DOHH2 (cell line): ENCODE results near the gene UFD1.

Experiments used
- H3F3A ChIP-seq: fragments of 200-600 bp; sonication (generic), shearing (Covaris generic); 2 replicates; pipeline ENCODE4 v1.6.0; 2016; ENCODE audit warnings: antibody characterized with exemption, mild to moderate bottlenecking; ENCODE audit not compliant: control insufficient read depth, insufficient read depth
- H3K27ac ChIP-seq: fragments of 200-600 bp; sonication (generic); 2 replicates; pipeline ENCODE4 v1.5.1; 2014; ENCODE audit warnings: low read depth, mild to moderate bottlenecking, low read length, moderate library complexity
- H3K27me3 ChIP-seq: fragments of 200-600 bp; sonication (generic); 2 replicates; pipeline ENCODE4 v1.6.1; 2014; ENCODE audit warnings: mild to moderate bottlenecking, low read length, mixed read lengths; ENCODE audit not compliant: control insufficient read depth
- H3K36me3 ChIP-seq: fragments of 200-600 bp; sonication (generic); 2 replicates; pipeline ENCODE4 v1.6.1; 2014; ENCODE audit warnings: mild to moderate bottlenecking, low read length, moderate library complexity, mixed read lengths; ENCODE audit not compliant: control insufficient read depth
- H3K4me1 ChIP-seq: fragments of 200-600 bp; sonication (generic); 2 replicates; pipeline ENCODE4 v1.6.1; 2014; ENCODE audit warnings: mild to moderate bottlenecking, low read length, mixed read lengths; ENCODE audit not compliant: control insufficient read depth
- H3K4me2 ChIP-seq: fragments of 200-600 bp; sonication (generic); 2 replicates; pipeline ENCODE4 v1.6.0; 2014; ENCODE audit warnings: mild to moderate bottlenecking, low read length, moderate library complexity
- H3K4me3 ChIP-seq: fragments of 200-600 bp; sonication (generic); 2 replicates; pipeline ENCODE4 v1.5.1; 2014; ENCODE audit warnings: mild to moderate bottlenecking, low read length, mixed read lengths
- H3K79me2 ChIP-seq: fragments of 200-600 bp; sonication (generic); 2 replicates; pipeline ENCODE4 v1.6.1; 2014; ENCODE audit warnings: mild to moderate bottlenecking, low read length, mixed read lengths; ENCODE audit not compliant: control insufficient read depth
- H3K9me2 ChIP-seq: fragments of 200-600 bp; sonication (generic); replicated peaks from 2 replicates; pipeline ENCODE4 v1.6.1; 2014; ENCODE audit warnings: mild to moderate bottlenecking, low read length, mixed read lengths; ENCODE audit not compliant: control insufficient read depth
- H3K9me3 ChIP-seq: fragments of 200-600 bp; sonication (generic); 2 replicates; pipeline ENCODE4 v1.6.1; 2014; ENCODE audit warnings: antibody characterized with exemption, low read length, mixed read lengths; ENCODE audit not compliant: control insufficient read depth, insufficient read depth
- H4K20me1 ChIP-seq: fragments of 200-600 bp; sonication (generic); 2 replicates; pipeline ENCODE4 v1.6.0; 2014; ENCODE audit warnings: low read depth, mild to moderate bottlenecking, antibody characterized with exemption, low read length, moderate library complexity; ENCODE audit not compliant: control insufficient read depth, insufficient read depth
- EZH2phosphoT487 ChIP-seq: fragments of 200-600 bp; sonication (generic); IDR thresholded peaks from 2 replicates; pipeline ENCODE4 v1.6.1; 2017; ENCODE audit warnings: borderline replicate concordance, mild to moderate bottlenecking, antibody characterized with exemption, low read length, moderate library complexity, mixed read lengths
- TF ChIP-seq, protein P1 (sequence below): fragments of 200-600 bp; sonication (generic); IDR thresholded peaks from one replicate; pipeline ENCODE4 v1.5.1; 2014; ENCODE audit warnings: antibody characterized with exemption, mild to moderate bottlenecking, low read depth, low read length; ENCODE audit not compliant: poor library complexity, severe bottlenecking

The UFD1 gene

DNA sequence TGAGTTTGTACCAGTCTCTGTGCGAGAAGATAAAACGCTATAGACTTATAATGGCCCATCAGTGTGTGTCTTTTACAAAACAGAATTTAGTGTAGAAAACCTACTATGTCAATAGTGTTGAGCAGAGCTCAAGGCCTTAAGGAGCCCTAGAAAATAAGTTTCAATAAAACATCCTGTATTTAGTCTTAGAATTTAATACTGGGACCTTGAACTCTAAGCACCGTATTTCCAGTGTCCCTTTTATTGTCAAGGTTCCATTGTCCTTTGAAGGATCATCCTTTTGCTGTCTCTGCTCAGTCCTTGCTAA, 17.3 kb upstream of the UFD1 start:
- no peaks in the 10 kb centered on the region for H3F3A ChIP-seq
- H3K9me3 ChIP-seq = no peaks in the 10 kb centered on the region
- no peak overlapping the region for H3K27ac ChIP-seq
- peaks cover 5% of the 10 kb centered on the region; the same call in 1 of the 2 replicates for H4K20me1 ChIP-seq
- H3K4me1 ChIP-seq = no peaks in the 10 kb centered on the region
- TF ChIP-seq, protein P1, sequence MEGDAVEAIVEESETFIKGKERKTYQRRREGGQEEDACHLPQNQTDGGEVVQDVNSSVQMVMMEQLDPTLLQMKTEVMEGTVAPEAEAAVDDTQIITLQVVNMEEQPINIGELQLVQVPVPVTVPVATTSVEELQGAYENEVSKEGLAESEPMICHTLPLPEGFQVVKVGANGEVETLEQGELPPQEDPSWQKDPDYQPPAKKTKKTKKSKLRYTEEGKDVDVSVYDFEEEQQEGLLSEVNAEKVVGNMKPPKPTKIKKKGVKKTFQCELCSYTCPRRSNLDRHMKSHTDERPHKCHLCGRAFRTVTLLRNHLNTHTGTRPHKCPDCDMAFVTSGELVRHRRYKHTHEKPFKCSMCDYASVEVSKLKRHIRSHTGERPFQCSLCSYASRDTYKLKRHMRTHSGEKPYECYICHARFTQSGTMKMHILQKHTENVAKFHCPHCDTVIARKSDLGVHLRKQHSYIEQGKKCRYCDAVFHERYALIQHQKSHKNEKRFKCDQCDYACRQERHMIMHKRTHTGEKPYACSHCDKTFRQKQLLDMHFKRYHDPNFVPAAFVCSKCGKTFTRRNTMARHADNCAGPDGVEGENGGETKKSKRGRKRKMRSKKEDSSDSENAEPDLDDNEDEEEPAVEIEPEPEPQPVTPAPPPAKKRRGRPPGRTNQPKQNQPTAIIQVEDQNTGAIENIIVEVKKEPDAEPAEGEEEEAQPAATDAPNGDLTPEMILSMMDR = no peak
- no peak for TF ChIP-seq EZH2phosphoT487
- H3K4me3 ChIP-seq = no peak overlapping the region
- peaks cover 89% of the 10 kb centered on the region for H3K36me3 ChIP-seq
- no peaks in the 10 kb centered on the region for H3K9me2 ChIP-seq
- no peak overlapping the region for H3K4me2 ChIP-seq
- no peaks in the 10 kb centered on the region for H3K27me3 ChIP-seq
- H3K79me2 ChIP-seq = peaks cover 14% of the 10 kb centered on the region

DNA sequence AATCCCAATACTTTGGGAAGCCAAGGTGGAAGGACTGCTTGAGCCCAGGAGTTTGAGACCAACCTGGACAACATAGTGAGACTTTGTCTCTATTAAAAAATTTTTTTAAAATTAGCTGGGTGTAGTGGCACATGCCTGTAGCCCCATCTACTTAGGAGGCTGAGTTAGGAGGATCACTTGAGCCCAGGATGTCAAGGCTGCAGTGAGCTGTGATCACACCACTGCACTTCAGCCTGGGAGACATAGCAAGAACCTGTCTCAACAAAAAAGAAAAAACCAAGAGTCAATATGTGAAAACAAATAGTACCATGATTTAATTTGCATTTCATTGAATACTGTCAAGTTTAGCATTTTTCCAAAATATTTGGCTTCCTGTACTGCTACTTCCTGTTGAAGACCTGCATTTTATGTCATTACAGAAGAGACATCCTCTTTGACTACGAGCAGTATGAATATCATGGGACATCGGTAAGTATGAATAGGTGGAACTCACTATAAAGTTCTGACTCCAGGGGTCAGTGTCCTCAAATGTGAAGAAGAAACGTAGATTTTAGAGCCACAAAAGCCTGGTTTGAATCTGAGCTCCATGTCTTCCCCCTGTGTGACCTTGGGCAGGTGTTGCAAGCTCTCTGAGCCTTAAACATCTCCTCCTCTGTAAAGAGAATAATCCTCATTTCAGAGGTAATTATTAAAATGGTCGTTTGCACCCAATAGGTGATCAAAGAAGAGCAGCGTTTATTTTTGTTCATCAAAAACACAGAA, 16.8 kb upstream of the UFD1 start:
- H4K20me1 ChIP-seq = peaks cover 5% of the 10 kb centered on the region; the same call in 1 of the 2 replicates
- no peak overlapping the region for H3K27ac ChIP-seq
- no peaks in the 10 kb centered on the region for H3K9me3 ChIP-seq
- no peak overlapping the region for H3K4me2 ChIP-seq
- no peaks in the 10 kb centered on the region for H3F3A ChIP-seq
- TF ChIP-seq EZH2phosphoT487 = no peak
- TF ChIP-seq, protein P1 = no peak
- peaks cover 94% of the 10 kb centered on the region for H3K36me3 ChIP-seq
- no peaks in the 10 kb centered on the region for H3K9me2 ChIP-seq
- no peaks in the 10 kb centered on the region for H3K4me1 ChIP-seq
- H3K4me3 ChIP-seq = no peak overlapping the region
- H3K27me3 ChIP-seq = no peaks in the 10 kb centered on the region
- peaks cover 14% of the 10 kb centered on the region for H3K79me2 ChIP-seq

DNA sequence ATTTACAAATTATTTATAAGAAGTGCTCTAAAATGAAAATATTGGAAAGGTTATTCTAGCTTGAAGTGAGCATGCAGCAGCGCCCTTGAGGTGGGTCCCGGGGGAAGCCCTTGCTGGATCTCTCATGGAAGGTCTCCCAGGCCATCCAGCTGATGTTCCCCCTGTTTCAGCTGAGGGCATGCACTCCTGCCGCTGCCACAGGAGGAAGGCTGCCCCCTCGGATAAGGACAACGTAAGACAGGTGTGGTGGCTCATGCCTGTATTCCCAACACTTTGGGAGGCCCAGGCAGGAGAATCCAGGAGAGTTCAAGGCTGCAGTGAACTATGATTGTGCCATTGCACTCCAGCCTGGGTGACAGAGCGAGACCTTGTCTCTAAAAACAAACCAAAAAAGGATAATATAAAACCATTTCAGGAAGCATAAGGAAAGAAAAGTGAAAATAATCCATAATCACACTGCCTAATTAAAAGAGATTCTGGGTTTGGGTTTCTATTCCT, 15.7 kb upstream of the UFD1 start:
- Histone ChIP-seq H3K9me3 (no peaks in the 10 kb centered on the region), H3K4me3 (no peak overlapping the region), H3K27me3 (no peaks in the 10 kb centered on the region), H3K4me2 (no peak overlapping the region), H3K4me1 (no peaks in the 10 kb centered on the region), H3K27ac (no peak overlapping the region), H3K9me2 (no peaks in the 10 kb centered on the region), H4K20me1 (peaks cover 5% of the 10 kb centered on the region; the same call in 1 of the 2 replicates), H3K36me3 (peaks cover 92% of the 10 kb centered on the region), H3F3A (no peaks in the 10 kb centered on the region), H3K79me2 (peaks cover 18% of the 10 kb centered on the region)
- no peak for TF ChIP-seq EZH2phosphoT487
- TF ChIP-seq, protein P1 = no peak
